Heart right ventricle (tissue), 16 donors: ENCODE data around the gene LY6G5B. TPM values are rescaled to one million over a fixed set of nuclear protein-coding genes. Genes with fewer than 3 reads are reported as not detected.

ENCODE experiments used
- ATAC-seq, 8 donors: fragments of 200-7000 bp; cut with Tn5 transposase; one replicate each; pipeline ENCODE4 v1.9.1; 2020; ENCODE audit warnings: mild to moderate bottlenecking in 8 of 8, moderate library complexity in 8 of 8, moderate number of reproducible peaks in 1 of 8
- DNase-seq, 2 donors: peaks; one replicate each; pipeline ENCODE4 v3.0.0-alpha.2; 2020
- H3K27ac ChIP-seq, 10 donors: fragments of 200-600 bp; sonication (generic) in 2 of 10; one replicate each; pipeline versions ENCODE4 v1.5.0 to v1.8.0; 2020 to 2022; ENCODE audit warnings: mild to moderate bottlenecking in 3 of 10
- H3K27me3 ChIP-seq, 7 donors: fragments of 200-600 bp; one replicate each; pipeline ENCODE4 v1.8.0; 2021 to 2022; ENCODE audit warnings: mild to moderate bottlenecking in 2 of 7
- H3K36me3 ChIP-seq, 9 donors: fragments of 200-600 bp; sonication (generic) in 1 of 9; one replicate each; pipeline versions ENCODE4 v1.5.0 to v1.8.0; 2020 to 2022; ENCODE audit warnings: mild to moderate bottlenecking in 2 of 9
- H3K4me1 ChIP-seq, 9 donors: fragments of 200-600 bp; sonication (generic) in 1 of 9; one replicate each; pipeline versions ENCODE4 v1.5.0 to v1.8.0; 2020 to 2022; ENCODE audit warnings: mild to moderate bottlenecking in 4 of 9
- H3K4me3 ChIP-seq, 10 donors: fragments of 200-600 bp; sonication (generic) in 2 of 10; one replicate each; pipeline versions ENCODE4 v1.5.0 to v1.8.0; 2020 to 2022; ENCODE audit warnings: mild to moderate bottlenecking in 7 of 10, moderate library complexity in 2 of 10
- H3K9me3 ChIP-seq, 11 donors: fragments of 200-600 bp in 10 of 11; sonication (generic) in 2 of 11; one replicate each; pipeline versions ENCODE4 v1.5.0 to v1.8.0; 2013 to 2022; ENCODE audit warnings: mild to moderate bottlenecking in 2 of 11, control low read depth in 1 of 11, moderate library complexity in 1 of 11
- CTCF ChIP-seq, 9 donors: fragments of 200-600 bp; sonication (generic) in 2 of 9; IDR thresholded peaks; one replicate each; pipeline versions ENCODE4 v1.5.0 to v1.8.0; 2021 to 2022; ENCODE audit warnings: antibody characterized with exemption in 9 of 9, mild to moderate bottlenecking in 5 of 9, moderate library complexity in 1 of 9
- WGBS, 2 donors: extraction: QIAGEN DNeasy Blood & Tissue Kit; methylation state at CpG; one replicate each; pipeline ENCODE4 v1.1.7; 2013; ENCODE audit warnings: inconsistent platforms in 1 of 2; 5-methylcytosine and 5-hydroxymethylcytosine counted together
- intact Hi-C, 10 donors: fragments of 100-400 bp; cut with DNase I; formaldehyde crosslinking; loops; one replicate each; pipeline versions ENCODE4 v1.11.1 to v1.14.2; 2022
- polyA plus RNA-seq, 2 donors: library from polyadenylated mRNA; stranded (reverse); fragments of 200-250 nt; gene quantifications; one replicate each; pipeline ENCODE4 v1.2.3, GENCODE V29; 2013
- total RNA-seq, 10 donors: library from RNA; stranded (reverse); fragmentation: NEBNext Ultra II Directional in 3 of 10; extraction: Animal tissue kit (Norgen Biotek cat#: 25700) in 3 of 10; gene quantifications; one replicate each; pipeline versions ENCODE4 v1.2.1 to v1.2.4, GENCODE V29; 2021 to 2023
- donor health status: Arrhythmogenic right ventricular cardiomyopathy.
- donor health status: ischemic (EF 13 %, LVEDD 7.1; RV severe dilation, severe dysfunction).
- donor health status: healthy with polysubstance abuse.
- donor health status: DM: no; HTN: yes; CAD: no.
- donor health status: DM: no; HTN: no; CAD: no.
- donor health status: ischemic (EF 25% LVEDD 6.9; RV normal size, moderate dysfunction).
- donor health status: ischemic (EF 25% LVEDD 5.7; RV mildly dilated, moderate dysfunction).
- donor health status: healthy.
- donor health status: DM: yes; HTN: yes; CAD: no.
- donor health status: Ischemic cardiomyopathy.
- donor health status: ischemic (EF 35%, LVEDD 5.7; RV mildly dilated, moderate dysfunction).
- donor health status: nonischemic (EF 11% LVEDD 7.7; RV severe dilation, severe dysfunction).
- donor health status: DM: yes; HTN: yes; CAD: no.
- donor health status: PGD.
- donor health status: ischemic (EF 29% LVEDD 5.4; RV normal size, mild dysfunction).
- donor health status: nonischemic (EF 23%, LVEDD 6.1; RV moderate dilation, normal function).

LY6G5B gene
- total and polyA plus RNA-seq, 12 donors = 2.4 to 7.3 (median 3.8) TPM

- Histone ChIP-seq H3K4me3 (no peak overlapping the region), H3K27ac (no peak overlapping the region), H3K36me3 (peaks cover 0 to 100% (median 74%) of the 10 kb centered on the region in 9 donors), H3K27me3 (no peaks in the 10 kb centered on the region), H3K9me3 (no peaks in the 10 kb centered on the region), H3K4me1 (peaks cover 0 to 10% (median 0%) of the 10 kb centered on the region in 9 donors)
- intact Hi-C loops = no loop called here
- TF ChIP-seq CTCF (IDR thresholded peaks at IDR 0.05) = no peak
- 83 to 86% methylated on average over 9 of the region's 9 CpGs for WGBS, 2 donors
- DNase-seq (no peak), ATAC-seq (no peak)
Measured at GRCh38 chr6:31692886-31693285, 23.1 kb downstream of the LY6G5B start.

DNA sequence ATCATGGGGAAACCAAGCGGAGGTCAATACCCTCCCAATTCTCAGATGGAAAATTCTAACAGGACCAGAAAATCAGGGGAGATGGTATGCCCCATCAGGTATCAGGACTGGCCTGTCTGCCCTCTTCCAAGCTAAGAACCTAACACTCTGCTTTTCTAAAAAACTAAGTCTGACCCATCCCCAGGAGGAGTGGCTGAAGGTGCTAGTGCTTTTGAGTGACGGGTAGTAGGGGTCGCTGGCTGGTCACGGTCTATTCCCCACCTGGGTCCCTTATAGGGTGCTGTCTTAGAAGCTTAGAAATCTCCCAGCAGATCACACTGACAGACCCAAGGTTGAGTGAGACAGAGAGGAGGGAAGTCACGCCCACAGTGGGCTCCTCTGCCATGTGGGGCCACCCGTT, 23.8 kb downstream of the LY6G5B start:
- intact Hi-C loops = no loop called here
- H3K9me3 ChIP-seq = no peaks in the 10 kb centered on the region
- no peak overlapping the region for H3K4me3 ChIP-seq
- peaks cover 0 to 100% (median 70%) of the 10 kb centered on the region in 9 donors for H3K36me3 ChIP-seq
- H3K27ac ChIP-seq = no peak overlapping the region
- peaks cover 0 to 16% (median 0%) of the 10 kb centered on the region in 9 donors for H3K4me1 ChIP-seq
- WGBS, 2 donors = 91 to 92% methylated on average over 6 of the region's 6 CpGs
- TF ChIP-seq CTCF (IDR thresholded peaks at IDR 0.05) = no peak
- ATAC-seq = no peak
- DNase-seq = no peak
- no peaks in the 10 kb centered on the region for H3K27me3 ChIP-seq

DNA sequence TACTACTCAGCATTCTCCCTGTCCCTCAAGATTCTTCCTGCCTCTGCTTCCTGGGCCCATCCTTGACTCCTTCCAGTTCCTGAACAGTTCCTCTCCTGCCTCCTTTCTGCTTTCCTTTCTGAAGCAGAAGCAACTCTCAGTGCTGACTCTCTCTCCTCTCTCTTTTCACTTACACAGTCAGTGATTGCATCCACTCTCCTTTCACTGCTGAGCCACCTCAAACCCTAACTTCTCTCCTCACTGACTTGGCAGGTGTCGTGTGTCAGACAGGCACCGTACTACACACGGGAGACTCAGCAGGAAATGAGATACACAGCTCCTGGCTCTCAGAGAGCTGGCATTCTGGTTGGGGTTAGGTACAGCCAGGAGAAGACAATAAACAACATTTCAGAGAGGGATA, 27.8 kb downstream of the LY6G5B start:
- ATAC-seq (no peak), DNase-seq (no peak)
- WGBS, 2 donors = 38 to 47% methylated on average over 3 of the region's 3 CpGs
- Histone ChIP-seq H3K9me3 (no peaks in the 10 kb centered on the region), H3K27me3 (no peaks in the 10 kb centered on the region), H3K4me3 (no peak overlapping the region), H3K4me1 (peaks cover 8 to 35% (median 18%) of the 10 kb centered on the region in 9 donors), H3K27ac (peak overlapping the region in 1 of 10 donors; percentile 31), H3K36me3 (peaks cover 0 to 88% (median 46%) of the 10 kb centered on the region in 9 donors)
- intact Hi-C loops = no loop called here
- TF ChIP-seq CTCF (IDR thresholded peaks at IDR 0.05) = no peak

DNA sequence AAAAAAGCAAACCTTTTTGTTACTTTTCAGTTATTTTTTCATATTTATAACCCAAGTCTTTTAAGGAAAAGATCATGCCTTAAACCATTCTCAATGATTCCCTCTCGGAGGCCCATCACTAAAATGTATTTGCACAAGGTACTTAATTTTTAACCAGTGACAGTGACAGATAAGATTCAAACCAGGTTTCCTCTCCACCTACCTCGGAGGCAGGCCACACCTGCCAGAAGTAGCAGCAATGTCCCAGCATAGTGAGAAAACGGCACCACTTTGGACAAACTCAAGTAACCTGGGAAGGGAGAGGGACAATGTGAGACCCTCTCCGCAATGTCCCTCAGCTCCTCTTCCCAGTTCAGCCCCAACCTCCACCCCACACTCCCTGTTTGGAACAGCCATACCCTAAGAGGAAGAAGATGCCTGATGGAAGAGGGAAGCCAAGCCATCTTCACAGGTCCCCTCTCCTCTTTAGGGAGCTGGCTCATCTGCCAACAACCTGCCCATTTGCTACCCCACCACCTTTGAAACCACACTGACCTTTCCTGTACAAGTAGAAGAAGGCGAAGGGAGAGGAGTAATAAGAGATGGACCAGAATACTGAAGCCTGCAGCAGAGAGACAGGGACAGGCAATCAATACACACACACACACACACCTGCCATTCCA, 31.1 kb downstream of the LY6G5B start:
- WGBS, 2 donors = 92% methylated on average over 5 of the region's 5 CpGs

More for the DNA sequence above, 31.1 kb downstream of the LY6G5B start:
- Histone ChIP-seq H3K9me3 (no peaks in the 10 kb centered on the region), H3K27ac (peak overlapping the region in 1 of 10 donors; percentile 17), H3K4me3 (no peak overlapping the region), H3K36me3 (peaks cover 0 to 55% (median 19%) of the 10 kb centered on the region in 9 donors), H3K4me1 (peaks cover 11 to 41% (median 22%) of the 10 kb centered on the region in 9 donors), H3K27me3 (no peaks in the 10 kb centered on the region)
- no peak for TF ChIP-seq CTCF (IDR thresholded peaks at IDR 0.05)
- DNase-seq (no peak), ATAC-seq (no peak)
- intact Hi-C loops = loop anchor here in 1 of 10 donors (1.0 kb wide), 1 partner anchor 28 kb away; the partner anchor contains the start of gene DDAH2
